Dermis blood vessel endothelial cell (primary cell): ENCODE results near the gene IPPK. TPM values are rescaled to one million over a fixed set of nuclear protein-coding genes. Genes with fewer than 3 reads are reported as not detected.
"Not testable (repeated sequence)": the region's sequence is repeated elsewhere in the genome, so short reads cannot be mapped to it uniquely, and the experiment has no call there.

Experiments used
- DNase-seq: peaks from one replicate; pipeline ENCODE4 v3.0.0; 2010
- total RNA-seq: library from RNA; depleted of rRNA; stranded (reverse); fragments of >200 nt; gene quantifications from 2 replicates; pipeline ENCODE4 v1.2.3, GENCODE V29; 2014

IPPK gene
- total RNA-seq, 1 donor from 2014 or later: 20.3 TPM

DNA sequence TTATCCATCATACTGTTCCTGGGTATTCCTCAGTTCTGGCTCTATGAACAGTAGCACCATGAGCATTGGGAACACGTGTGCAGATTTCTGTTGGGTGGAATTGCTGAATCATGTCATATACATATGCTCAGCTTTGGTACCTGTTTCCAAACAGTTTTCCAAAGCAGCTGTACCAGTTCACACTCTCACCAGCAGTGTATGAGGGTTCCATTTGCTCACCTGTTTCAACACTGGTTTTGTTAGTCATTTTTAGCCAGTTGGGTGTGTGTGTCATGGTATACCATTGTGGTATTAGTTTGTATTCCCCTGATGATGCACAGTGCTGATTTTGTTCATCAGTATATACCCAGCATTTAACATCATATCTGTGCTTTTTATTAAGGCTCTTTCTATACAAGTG, 77.4 kb downstream of the IPPK start:
- DNase-seq: no peak

DNA sequence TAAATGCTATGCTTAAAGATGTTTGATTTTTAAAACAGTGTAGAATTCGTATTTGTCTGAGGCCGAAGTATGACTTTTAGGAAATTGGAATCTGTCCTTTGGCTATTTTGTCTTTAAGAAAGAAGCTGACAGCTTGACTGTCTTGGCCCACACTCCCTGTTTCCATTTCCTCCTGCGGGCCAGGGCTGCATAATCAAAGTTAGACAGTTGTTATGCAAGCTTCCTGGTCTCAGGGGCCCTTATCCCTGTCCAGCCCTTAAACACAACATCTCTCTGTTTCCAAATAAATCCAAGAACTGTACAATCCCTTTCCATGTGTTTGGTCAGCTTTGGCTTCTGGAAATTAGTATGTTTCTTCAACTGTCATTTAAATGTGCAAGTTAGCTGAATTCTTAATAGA, 79.6 kb downstream of the IPPK start:
- peak; percentile 74 for DNase-seq

DNA sequence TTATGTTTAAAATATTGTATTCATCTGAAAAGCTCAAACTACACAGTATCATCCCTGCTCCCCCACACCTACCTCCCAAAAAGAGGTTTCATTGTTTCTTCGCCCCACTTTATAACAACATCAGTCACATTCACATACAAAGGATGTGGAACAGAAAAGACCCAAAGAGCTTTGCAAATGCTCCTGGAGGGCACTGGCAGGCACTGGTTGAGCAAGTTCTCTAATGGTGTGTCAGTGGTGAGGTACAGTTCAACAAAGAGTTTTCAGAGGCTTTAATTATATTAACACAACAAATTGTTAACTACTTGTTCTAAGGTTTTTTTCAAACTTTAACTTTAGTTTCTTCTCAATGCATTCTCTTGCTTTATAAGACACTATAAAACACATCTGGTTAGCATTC, 80.0 kb downstream of the IPPK start:
- no peak for DNase-seq

GRCh38 chr9:92576175-92576574, 93.8 kb downstream of the IPPK start:
- DNase-seq: no peak

GRCh38 chr9:92573612-92574011, 96.3 kb downstream of the IPPK start:
- not testable (repeated sequence) for DNase-seq

DNA sequence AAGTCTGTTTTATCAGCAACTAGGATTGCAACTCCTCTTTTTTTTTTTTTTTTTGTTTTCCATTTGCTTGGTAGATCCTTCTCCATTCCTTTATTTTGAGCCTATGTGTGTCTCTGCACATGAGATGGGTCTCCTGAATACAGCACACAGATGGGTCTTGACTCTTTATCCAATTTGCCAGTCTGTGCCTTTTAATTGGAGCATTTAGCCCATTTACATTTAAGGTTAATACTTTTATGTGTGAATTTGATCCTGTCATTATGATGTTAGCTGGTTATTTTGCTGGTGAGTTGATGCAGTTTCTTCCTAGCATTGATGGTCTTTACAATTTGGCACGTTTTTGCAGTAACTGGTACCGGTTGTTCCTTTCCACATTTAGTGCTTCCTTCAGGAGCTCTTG, 98.1 kb downstream of the IPPK start:
- not testable (repeated sequence) for DNase-seq

DNA sequence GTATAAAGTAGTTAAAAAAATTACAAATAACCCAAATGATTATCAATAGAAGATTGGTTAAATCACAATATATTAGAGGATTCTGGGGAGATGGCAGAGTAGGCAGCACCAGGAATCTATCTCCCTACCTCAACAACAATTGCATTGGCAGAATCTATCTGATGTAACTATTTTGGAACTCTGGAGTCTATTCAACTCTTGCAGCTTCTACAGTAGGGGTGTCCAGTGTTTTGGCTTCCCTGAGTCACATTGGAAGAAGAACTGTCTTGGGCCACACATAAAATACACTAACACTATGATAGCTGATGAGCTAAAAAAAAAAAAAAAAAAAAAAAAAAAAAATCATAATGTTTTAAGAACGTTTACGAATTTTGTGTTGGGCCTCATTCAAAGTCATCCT, 104.9 kb downstream of the IPPK start:
- no peak for DNase-seq

GRCh38 chr9:92564504-92564903, 105.4 kb downstream of the IPPK start:
- peak; percentile 1 for DNase-seq

Other genes with a start within 250 kb of the IPPK start
- under 0.01 and 0.23 TPM in 2 replicates for gene OMD, start 245.7 kb downstream of the IPPK start, total RNA-seq
- gene ASPN, start 187.6 kb downstream of the IPPK start, total RNA-seq: not detected in 2 replicates
- gene ECM2, start 134.1 kb downstream of the IPPK start, total RNA-seq: not detected in 2 replicates
- gene BICD2, start 94.7 kb upstream of the IPPK start, total RNA-seq: 54.5 and 74.2 TPM in 2 replicates
- 15.0 and 15.4 TPM in 2 replicates for gene ZNF484, start 207.9 kb upstream of the IPPK start, total RNA-seq